CD4-positive, alpha-beta memory T cell (primary cell): ENCODE results near the gene UNC45B. TPM values are rescaled to one million over a fixed set of nuclear protein-coding genes. Genes with fewer than 3 reads are reported as not detected.
"Not testable (repeated sequence)": the region's sequence is repeated elsewhere in the genome, so short reads cannot be mapped to it uniquely, and the experiment has no call there.

Experiments used
- CTCF ChIA-PET: fragments of 350-600 bp; sonication (Branson Sonifier 250); formaldehyde crosslinking; loops from one replicate; lab custom pipeline; 2021; ENCODE audit warnings: inconsistent platforms; ENCODE audit not compliant: partially characterized antibody; lab: Charles Lee
- POLR2A ChIA-PET: fragments of 350-600 bp; sonication (Branson Sonifier 250); formaldehyde crosslinking; loops from one replicate; lab custom pipeline; 2021; ENCODE audit not compliant: partially characterized antibody; lab: Charles Lee
- DNase-seq, 5 donors: peaks; one replicate each; pipeline versions ENCODE4 v3.0.0 to v3.0.0-alpha.2; 2020 to 2022; ENCODE audit warnings: mixed read lengths in 1 of 5
- H3K27ac ChIP-seq: one replicate; pipeline ENCODE4 v1.7.0; 2013; ENCODE audit warnings: low read depth, low read length
- H3K27me3 ChIP-seq: 2 replicates; pipeline ENCODE4 v1.7.0; 2013; ENCODE audit warnings: mild to moderate bottlenecking, low read length, moderate library complexity; ENCODE audit not compliant: insufficient read depth
- H3K36me3 ChIP-seq: 2 replicates; pipeline ENCODE4 v1.7.0; 2013; ENCODE audit warnings: mild to moderate bottlenecking, low read length, moderate library complexity; ENCODE audit not compliant: insufficient read depth
- H3K4me1 ChIP-seq: 2 replicates; pipeline ENCODE4 v1.7.0; 2013; ENCODE audit warnings: mild to moderate bottlenecking, low read length, moderate library complexity; ENCODE audit not compliant: insufficient read depth
- H3K4me3 ChIP-seq, 2 donors: one replicate each; pipeline ENCODE4 v1.7.0; 2013; ENCODE audit warnings: low read length in 2 of 2, mild to moderate bottlenecking in 1 of 2
- H3K9me3 ChIP-seq, 2 donors: one replicate each; pipeline ENCODE4 v1.7.0; 2013; ENCODE audit warnings: low read length in 2 of 2, control low read depth in 1 of 2; ENCODE audit not compliant: control insufficient read depth in 1 of 2
- H3K27ac Mint-ChIP-seq, 7 donors: one replicate each; pipeline ENCODE4 v1.8.0; 2020 to 2021; ENCODE audit warnings: mixed read lengths in 7 of 7, mild to moderate bottlenecking in 6 of 7, inconsistent platforms in 3 of 7, moderate library complexity in 3 of 7
- H3K27me3 Mint-ChIP-seq, 2 donors: one replicate each; pipeline ENCODE4 v1.8.0; 2020 to 2021; ENCODE audit warnings: mixed read lengths in 2 of 2
- H3K36me3 Mint-ChIP-seq, 2 donors: one replicate each; pipeline ENCODE4 v1.8.0; 2020 to 2021; ENCODE audit warnings: mixed read lengths in 2 of 2, inconsistent platforms in 1 of 2, mild to moderate bottlenecking in 1 of 2
- H3K4me1 Mint-ChIP-seq, 4 donors: one replicate each; pipeline ENCODE4 v1.8.0; 2020 to 2021; ENCODE audit warnings: mixed read lengths in 4 of 4, mild to moderate bottlenecking in 1 of 4
- H3K4me3 Mint-ChIP-seq, 8 donors: one replicate each; pipeline ENCODE4 v1.8.0; 2020 to 2021; ENCODE audit warnings: mixed read lengths in 8 of 8, mild to moderate bottlenecking in 7 of 8, moderate library complexity in 6 of 8, inconsistent platforms in 3 of 8
- H3K9me3 Mint-ChIP-seq, 8 donors: one replicate each; pipeline ENCODE4 v1.8.0; 2020 to 2021; ENCODE audit warnings: mixed read lengths in 8 of 8, mild to moderate bottlenecking in 5 of 8, inconsistent platforms in 3 of 8, moderate library complexity in 1 of 8
- intact Hi-C: fragments of 100-400 bp; cut with micrococcal nuclease; formaldehyde crosslinking; loops from one replicate; pipeline ENCODE4 v1.15.1; 2023
- polyA plus RNA-seq, 2 donors: library from polyadenylated mRNA; unstranded; fragments of 300-500 nt; fragmentation: Illumina TruSeq; gene quantifications; one replicate each; pipeline ENCODE4 v1.2.3, GENCODE V29; 2021
- total RNA-seq, 2 experiments: library from RNA; stranded (reverse); gene quantifications; one replicate each; pipeline ENCODE4 v1.2.3, GENCODE V29; 2021

The UNC45B gene
- total and polyA plus RNA-seq, 4 experiments from 2014 or later, result 0.13 to 0.73 (median 0.64) TPM

DNA sequence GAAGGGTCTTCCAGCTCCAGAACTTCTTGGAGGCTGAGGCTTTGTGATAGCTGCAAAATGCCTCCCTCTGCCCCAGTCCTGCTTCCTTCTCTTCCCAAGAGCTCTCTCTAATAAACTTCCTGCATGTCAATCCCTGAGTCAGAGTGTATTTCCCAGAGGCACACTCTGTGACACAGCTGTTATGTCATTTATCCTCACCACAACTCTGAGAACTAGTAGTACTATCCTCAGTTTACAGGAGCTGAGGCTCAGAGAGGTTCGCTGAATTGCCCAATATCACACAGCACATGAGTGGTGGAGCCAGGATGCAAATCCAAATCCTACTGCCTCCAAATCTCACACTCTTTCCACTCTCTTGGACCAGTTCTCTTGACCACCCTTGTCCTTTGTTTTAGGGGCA, 20.0 kb downstream of the UNC45B start:
- Mint-ChIP-seq H3K4me3 (no peak overlapping the region), H3K9me3 (no peaks in the 10 kb centered on the region), H3K27me3 (no peaks in the 10 kb centered on the region), H3K36me3 (no peaks in the 10 kb centered on the region), H3K4me1 (peaks cover 21 to 58% (median 37%) of the 10 kb centered on the region in 4 donors), H3K27ac (peak overlapping the region in 3 of 7 donors; percentile 8 to 50 (median 36))
- intact Hi-C loops, result no loop called here
- Histone ChIP-seq H3K4me1 (peaks cover 34% of the 10 kb centered on the region), H3K27ac (no peak overlapping the region), H3K36me3 (no peaks in the 10 kb centered on the region), H3K9me3 (no peaks in the 10 kb centered on the region), H3K27me3 (no peaks in the 10 kb centered on the region), H3K4me3 (no peak overlapping the region)
- CTCF ChIA-PET, result interaction anchor here (0.9 to 9.7 kb wide), 6 partner anchors 145 to 641 kb away, joined by 3 to 111 read pairs (median 6); partner anchors contain the start of genes SLFN12L and TAF15
- DNase-seq, result no peak
- POLR2A ChIA-PET, result interaction anchor here (0.7 to 12.0 kb wide), 4 partner anchors 26 to 368 kb away, joined by 3 to 117 read pairs (median 20); partner anchors contain the start of genes SLFN12L and SLFN5

DNA sequence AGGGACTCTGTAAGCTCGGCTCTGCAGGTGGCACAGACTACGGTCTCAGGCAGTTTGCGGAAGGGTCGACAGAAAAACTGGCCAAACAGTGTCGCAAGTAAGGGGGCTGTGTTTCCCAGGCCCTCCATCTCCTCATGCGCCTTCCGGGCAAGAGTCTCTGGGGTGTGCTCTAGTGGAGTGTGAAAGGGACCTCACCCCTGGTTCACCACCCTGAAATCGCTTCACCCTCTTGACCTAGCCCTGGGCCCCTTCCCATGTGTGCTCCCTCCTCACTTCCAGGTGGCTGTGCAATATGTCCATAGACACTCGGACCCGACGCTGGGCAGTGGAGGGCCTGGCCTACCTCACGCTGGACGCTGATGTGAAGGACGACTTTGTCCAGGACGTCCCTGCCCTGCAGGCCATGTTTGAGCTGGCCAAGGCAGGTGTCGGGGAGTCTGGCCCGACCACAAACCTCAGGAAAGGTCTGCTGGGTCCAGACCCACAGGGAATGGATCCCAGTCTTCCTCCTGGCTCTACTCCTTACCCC, 22.3 kb downstream of the UNC45B start:
- no peak overlapping the region for H3K4me3 ChIP-seq
- H3K4me1 Mint-ChIP-seq, result peaks cover 23 to 56% (median 36%) of the 10 kb centered on the region in 4 donors
- ChIA-PET CTCF (interaction anchor here (0.6 to 9.7 kb wide), 12 partner anchors 9 to 637 kb away, joined by 3 to 111 read pairs (median 6); partner anchors contain the start of genes SLFN12L and SLFN5), POLR2A (interaction anchor here (0.6 to 18.0 kb wide), 7 partner anchors 9 to 371 kb away, joined by 3 to 217 read pairs (median 10); partner anchors contain the start of genes SLFN12L and SLFN5)
- no peaks in the 10 kb centered on the region for H3K27me3 Mint-ChIP-seq
- no peak overlapping the region for H3K27ac ChIP-seq
- no peaks in the 10 kb centered on the region for H3K9me3 ChIP-seq
- H3K9me3 Mint-ChIP-seq, result peaks cover 0 to 4% (median 0%) of the 10 kb centered on the region in 8 donors
- peaks cover 37% of the 10 kb centered on the region for H3K4me1 ChIP-seq
- no peaks in the 10 kb centered on the region for H3K36me3 ChIP-seq
- H3K36me3 Mint-ChIP-seq, result no peaks in the 10 kb centered on the region
- intact Hi-C loops, result no loop called here
- H3K4me3 Mint-ChIP-seq, result peak overlapping the region in 1 of 8 donors; percentile 29
- no peaks in the 10 kb centered on the region for H3K27me3 ChIP-seq
- no peak overlapping the region for H3K27ac Mint-ChIP-seq
- DNase-seq, result no peak

DNA sequence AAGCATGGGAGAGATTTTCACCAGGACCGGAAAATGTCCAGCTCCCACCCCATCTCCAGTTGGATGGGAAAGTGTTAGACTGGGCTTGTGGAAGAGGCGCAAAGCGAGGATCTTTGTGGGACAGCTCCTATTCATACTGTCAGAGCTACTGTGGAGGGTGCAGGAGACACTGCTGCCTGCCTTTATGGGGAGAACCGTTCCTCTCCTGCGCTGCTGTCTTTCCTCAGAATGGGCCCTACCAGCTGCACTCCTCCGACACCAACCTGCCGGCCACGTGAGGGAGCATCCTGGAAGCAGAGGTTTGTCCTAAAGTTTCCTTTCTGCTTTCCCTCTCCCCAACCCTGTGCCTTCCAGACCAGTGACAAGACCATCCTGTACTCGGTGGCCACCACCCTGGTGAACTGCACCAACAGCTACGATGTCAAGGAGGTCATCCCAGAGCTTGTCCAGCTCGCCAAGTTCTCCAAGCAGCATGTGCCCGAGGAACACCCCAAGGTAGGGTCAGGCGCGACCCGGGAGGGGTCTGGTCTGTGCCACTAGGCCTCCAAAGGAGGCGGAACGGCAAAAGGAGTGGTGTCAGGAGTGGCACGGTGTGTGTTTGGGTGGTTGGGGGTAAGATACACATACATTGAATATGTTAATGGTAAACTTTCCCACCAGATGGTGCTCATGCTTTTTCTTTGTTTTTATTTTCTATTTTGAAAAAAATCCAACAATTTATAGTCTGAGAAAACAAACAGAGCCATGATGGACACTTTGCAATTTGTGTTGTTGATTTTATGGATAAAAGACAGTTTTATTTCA, 23.6 kb downstream of the UNC45B start:
- H3K36me3 ChIP-seq, result no peaks in the 10 kb centered on the region
- DNase-seq, result peak; percentile 41 to 75 (median 72)
- peaks cover 32 to 60% (median 42%) of the 10 kb centered on the region in 4 donors for H3K4me1 Mint-ChIP-seq
- no peak overlapping the region for H3K27ac ChIP-seq
- H3K4me3 ChIP-seq, result peak overlapping the region in 1 of 2 donors; percentile 18
- intact Hi-C loops, result loop anchor here (1.0 kb wide), 5 partner anchors 71 to 368 kb away; no protein-coding TSS in a partner anchor
- ChIA-PET CTCF (interaction anchor here (0.6 to 9.7 kb wide), 25 partner anchors 10 to 593 kb away, joined by 3 to 111 read pairs (median 4); partner anchors contain the start of genes SLFN11, SLFN12L and SLFN5), POLR2A (interaction anchor here (0.6 to 18.0 kb wide), 6 partner anchors 10 to 1320 kb away, joined by 3 to 217 read pairs (median 10); partner anchors contain the start of genes SLFN12L and SLFN5)
- no peaks in the 10 kb centered on the region for H3K36me3 Mint-ChIP-seq
- H3K27me3 Mint-ChIP-seq, result no peaks in the 10 kb centered on the region
- no peaks in the 10 kb centered on the region for H3K9me3 ChIP-seq
- H3K9me3 Mint-ChIP-seq, result peaks cover 0 to 4% (median 0%) of the 10 kb centered on the region in 8 donors
- peak overlapping the region; percentile 82 to 93 (median 91) for H3K27ac Mint-ChIP-seq
- peak overlapping the region; percentile 51 to 81 (median 68) for H3K4me3 Mint-ChIP-seq
- H3K4me1 ChIP-seq, result peaks cover 41% of the 10 kb centered on the region
- H3K27me3 ChIP-seq, result no peaks in the 10 kb centered on the region

DNA sequence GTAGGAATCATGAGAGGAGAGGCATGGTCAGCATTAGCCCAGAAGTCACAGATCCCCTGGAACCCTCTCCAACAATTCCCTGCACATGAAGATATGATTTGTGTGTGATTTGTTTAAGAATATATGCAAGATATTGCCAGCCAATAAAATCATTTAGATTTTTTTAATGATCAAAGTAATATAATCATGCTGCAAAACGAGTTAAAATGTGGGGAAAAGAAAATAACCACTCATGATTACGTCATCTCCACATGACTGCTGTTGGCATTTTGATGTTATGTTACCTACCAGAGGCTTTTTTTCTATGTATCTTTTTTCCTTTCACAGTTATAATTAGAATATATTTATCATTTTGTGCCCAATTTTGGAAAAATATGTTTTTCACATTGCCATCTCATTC, 24.2 kb downstream of the UNC45B start:
- H3K4me1 Mint-ChIP-seq, result peaks cover 36 to 63% (median 46%) of the 10 kb centered on the region in 4 donors
- peak overlapping the region in 1 of 2 donors; percentile 18 for H3K4me3 ChIP-seq

DNA sequence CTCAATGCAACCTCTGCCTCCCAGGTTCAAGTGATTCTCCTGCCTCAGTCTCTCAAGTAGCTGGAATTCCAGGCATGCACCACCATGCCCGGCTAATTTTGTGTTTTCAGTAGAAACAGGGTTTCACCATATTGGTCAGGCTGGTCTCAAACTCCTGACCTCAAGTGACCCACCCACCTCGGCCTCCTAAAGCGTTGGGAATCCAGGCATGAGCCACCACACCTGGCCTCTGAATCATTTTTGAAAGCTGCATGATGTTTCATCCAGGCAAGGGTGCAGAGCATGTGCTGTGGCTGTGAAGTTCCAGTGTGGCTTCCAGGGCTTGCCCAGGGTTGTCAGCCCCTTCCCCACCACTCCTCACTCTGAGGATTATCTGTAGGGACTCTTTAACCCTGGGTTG, 24.7 kb downstream of the UNC45B start:
- peaks cover 39 to 68% (median 51%) of the 10 kb centered on the region in 4 donors for H3K4me1 Mint-ChIP-seq
- DNase-seq, H3K9me3 ChIP-seq, H3K9me3 Mint-ChIP-seq, intact Hi-C loops, H3K27me3 Mint-ChIP-seq, H3K27me3 ChIP-seq, H3K27ac ChIP-seq, H3K36me3 Mint-ChIP-seq, H3K4me3 ChIP-seq, H3K36me3 ChIP-seq: not testable (repeated sequence)
- ChIA-PET POLR2A (interaction anchor here (1.0 to 18.0 kb wide), 8 partner anchors 11 to 366 kb away, joined by 3 to 217 read pairs (median 4); partner anchors contain the start of gene SLFN5), CTCF (interaction anchor here (1.0 to 1.3 kb wide), 6 partner anchors 37 to 368 kb away, joined by 3 to 5 read pairs (median 3); no protein-coding TSS in a partner anchor)
- peak overlapping the region in 3 of 8 donors; percentile 31 to 67 (median 51) for H3K4me3 Mint-ChIP-seq
- peaks cover 52% of the 10 kb centered on the region for H3K4me1 ChIP-seq
- H3K27ac Mint-ChIP-seq, result peak overlapping the region; percentile 50 to 93 (median 84)

More for the DNA sequence above, 24.2 kb downstream of the UNC45B start:
- POLR2A ChIA-PET, result interaction anchor here (0.6 to 18.0 kb wide), 7 partner anchors 43 to 1319 kb away, joined by 3 to 217 read pairs (median 11); partner anchors contain the start of genes SLFN12L and SLFN5
- intact Hi-C loops, result loop anchor here (1.0 kb wide), 5 partner anchors 70 to 367 kb away; no protein-coding TSS in a partner anchor
- peak; percentile 52 to 62 (median 56) for DNase-seq
- Histone ChIP-seq H3K27me3 (no peaks in the 10 kb centered on the region), H3K4me1 (peaks cover 47% of the 10 kb centered on the region), H3K9me3 (no peaks in the 10 kb centered on the region), H3K27ac (no peak overlapping the region), H3K36me3 (no peaks in the 10 kb centered on the region)
- CTCF ChIA-PET, result interaction anchor here (0.9 to 9.7 kb wide), 6 partner anchors 42 to 576 kb away, joined by 3 to 111 read pairs (median 18); partner anchors contain the start of gene SLFN12L
- Mint-ChIP-seq H3K27me3 (no peaks in the 10 kb centered on the region), H3K9me3 (peaks cover 0 to 4% (median 0%) of the 10 kb centered on the region in 8 donors), H3K36me3 (no peaks in the 10 kb centered on the region), H3K27ac (peak overlapping the region; percentile 82 to 93 (median 91)), H3K4me3 (peak overlapping the region; percentile 51 to 81 (median 68))

DNA sequence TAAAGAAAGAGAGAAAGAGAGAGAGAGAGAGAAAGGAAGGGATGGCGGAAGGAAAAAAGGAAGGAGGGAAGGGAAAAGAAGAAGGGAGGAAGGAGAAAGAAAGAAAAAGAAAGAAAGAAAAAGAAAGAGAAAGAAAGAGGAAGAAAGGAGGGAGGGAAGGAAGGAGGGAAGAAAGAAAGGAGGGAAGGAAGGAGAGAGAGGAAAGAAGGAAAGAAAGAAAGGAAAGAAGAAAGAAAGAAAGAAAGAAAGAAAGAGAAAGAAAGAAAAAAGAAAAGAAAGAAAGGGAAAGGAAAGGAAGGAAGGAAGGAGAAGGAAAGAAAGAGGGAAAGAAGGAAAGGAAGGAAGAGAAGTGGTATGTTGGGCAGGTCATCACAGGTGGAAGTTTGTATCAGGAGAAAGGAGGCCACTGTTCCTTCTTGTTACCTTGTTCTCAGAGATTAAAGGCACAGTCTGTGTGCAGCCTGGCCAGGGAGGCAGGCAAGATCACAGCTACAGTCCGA, 27.3 kb downstream of the UNC45B start:
- Histone ChIP-seq H3K9me3 (no peaks in the 10 kb centered on the region), H3K27ac (no peak overlapping the region), H3K36me3 (no peaks in the 10 kb centered on the region), H3K4me1 (peaks cover 66% of the 10 kb centered on the region), H3K27me3 (no peaks in the 10 kb centered on the region), H3K4me3 (no peak overlapping the region)
- Mint-ChIP-seq H3K27ac (peak overlapping the region in 6 of 7 donors; percentile 35 to 83 (median 70)), H3K4me1 (peaks cover 52 to 81% (median 65%) of the 10 kb centered on the region in 4 donors), H3K4me3 (peak overlapping the region in 2 of 8 donors; percentile 1 to 10), H3K36me3 (peaks cover 0 to 2% of the 10 kb centered on the region in 2 donors), H3K27me3 (no peaks in the 10 kb centered on the region), H3K9me3 (peaks cover 0 to 9% (median 0%) of the 10 kb centered on the region in 8 donors)
- ChIA-PET CTCF (interaction anchor here (0.8 to 1.3 kb wide), 5 partner anchors 39 to 364 kb away, joined by 3 to 6 read pairs (median 4); no protein-coding TSS in a partner anchor), POLR2A (interaction anchor here (0.7 to 18.0 kb wide), 9 partner anchors 39 to 363 kb away, joined by 3 to 217 read pairs (median 3); partner anchors contain the start of gene SLFN5)
- no peak for DNase-seq
- intact Hi-C loops, result no loop called here
